ENCODE measurements around the gene SPATA3. TPM values are rescaled to one million over a fixed set of nuclear protein-coding genes. Genes with fewer than 3 reads are reported as not detected.

Gene SPATA3
- total RNA-seq, 4 donors from 2014 or later: not detected

DNA sequence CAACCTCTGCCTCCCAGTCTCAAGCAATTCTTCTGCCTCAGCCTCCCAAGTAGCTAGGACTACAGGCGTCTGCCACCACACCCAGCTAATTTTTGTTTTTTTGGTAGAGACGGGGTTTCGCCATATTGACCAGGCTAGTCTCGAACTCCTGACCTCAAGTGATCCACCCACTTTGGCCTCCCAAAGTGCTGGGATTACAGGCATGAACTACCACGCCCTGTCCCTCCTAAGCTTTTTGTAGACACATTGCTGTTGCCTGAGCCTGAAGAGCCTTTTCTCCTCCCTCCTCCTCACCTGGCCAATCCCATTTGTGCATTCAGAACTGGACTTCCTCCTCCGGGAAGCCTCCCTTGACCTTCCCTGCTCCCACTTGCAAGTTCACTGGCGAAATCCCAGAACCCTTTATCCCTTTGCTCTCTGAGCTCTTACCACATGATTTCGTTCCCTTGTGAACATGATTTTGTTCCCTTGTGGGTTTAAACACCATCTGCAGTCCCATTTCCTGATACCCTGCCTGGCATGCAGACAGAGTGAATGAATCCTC, 44.0 kb downstream of the SPATA3 start:
- H3K4me3 ChIP-seq: no peak overlapping the region
- no peaks in the 10 kb centered on the region for H3K36me3 ChIP-seq
- no peak overlapping the region for H3K27ac ChIP-seq
- DNase-seq: no peak
- H3K9me3 ChIP-seq: no peaks in the 10 kb centered on the region
- intact Hi-C loops (cut with DNase I): no loop called here
- peaks cover 0 to 73% (median 10%) of the 10 kb centered on the region in 4 donors for H3K27me3 ChIP-seq
- no peak for TF ChIP-seq CTCF (IDR thresholded peaks at IDR 0.05)
- no peak for TF ChIP-seq POLR2A (IDR thresholded peaks at IDR 0.05)
- 76 to 80% methylated on average over 8 of the region's 8 CpGs for WGBS, 2 donors
- H3K4me1 ChIP-seq: peaks cover 0 to 15% (median 11%) of the 10 kb centered on the region in 3 donors

GRCh38 chr2:231041061-231041689, 45.3 kb downstream of the SPATA3 start:
- no peak overlapping the region for H3K4me3 ChIP-seq
- intact Hi-C loops (cut with DNase I): no loop called here
- no peaks in the 10 kb centered on the region for H3K36me3 ChIP-seq
- H3K9me3 ChIP-seq: no peaks in the 10 kb centered on the region
- peaks cover 0 to 15% (median 11%) of the 10 kb centered on the region in 3 donors for H3K4me1 ChIP-seq
- TF ChIP-seq CTCF (IDR thresholded peaks at IDR 0.05) (no peak), POLR2A (IDR thresholded peaks at IDR 0.05) (no peak)
- H3K27ac ChIP-seq: no peak overlapping the region
- no peak for DNase-seq
- peaks cover 0 to 60% (median 7%) of the 10 kb centered on the region in 4 donors for H3K27me3 ChIP-seq
- 67 to 76% methylated on average over 4 to 6 of the region's 8 CpGs for WGBS, 2 donors

DNA sequence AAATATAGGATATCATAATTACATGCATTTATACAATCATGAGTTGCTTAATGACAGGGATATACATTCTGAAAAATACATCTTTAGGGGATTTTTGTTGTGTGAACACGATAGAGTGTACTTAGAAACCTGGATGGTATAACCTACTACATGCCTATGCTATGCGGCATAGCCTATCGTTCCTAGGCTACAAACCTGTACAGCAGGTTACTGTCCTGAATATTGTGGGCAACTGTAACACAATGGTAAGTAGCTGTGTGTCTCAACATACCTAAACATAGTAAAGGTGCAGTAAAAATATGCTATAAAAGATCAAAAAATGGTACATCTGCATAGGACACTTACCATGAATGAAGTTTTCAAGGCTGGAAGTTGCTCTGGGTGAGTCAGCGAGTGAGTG, 47.9 kb downstream of the SPATA3 start:
- Histone ChIP-seq H3K27ac (no peak overlapping the region), H3K4me3 (no peak overlapping the region), H3K27me3 (peaks cover 0 to 48% (median 2%) of the 10 kb centered on the region in 4 donors), H3K4me1 (no peaks in the 10 kb centered on the region), H3K36me3 (no peaks in the 10 kb centered on the region), H3K9me3 (no peaks in the 10 kb centered on the region)
- 86 to 90% methylated on average over 4 of the region's 4 CpGs for WGBS, 2 donors
- TF ChIP-seq POLR2A (IDR thresholded peaks at IDR 0.05): no peak
- TF ChIP-seq CTCF (IDR thresholded peaks at IDR 0.05): no peak
- DNase-seq: no peak
- intact Hi-C loops (cut with DNase I): no loop called here

DNA sequence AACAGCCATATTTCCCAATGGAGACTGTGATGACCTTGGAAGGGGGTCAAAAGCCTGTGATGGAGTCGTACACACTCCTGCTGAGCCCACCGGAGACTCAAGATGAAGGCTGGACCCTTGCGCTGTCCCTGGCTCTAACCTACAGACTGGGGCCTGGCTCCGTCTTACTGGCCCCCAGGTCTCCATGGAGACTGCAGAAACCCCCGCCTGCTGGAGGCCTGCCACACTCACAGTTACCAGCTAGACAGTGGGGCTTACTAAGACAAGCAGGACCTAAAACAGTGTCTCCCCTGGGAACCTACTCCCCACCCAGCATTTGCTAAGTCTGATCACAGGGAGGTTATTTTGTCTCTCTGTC, 51.0 kb downstream of the SPATA3 start:
- Histone ChIP-seq H3K27ac (no peak overlapping the region), H3K4me3 (no peak overlapping the region), H3K36me3 (no peaks in the 10 kb centered on the region), H3K4me1 (no peaks in the 10 kb centered on the region), H3K9me3 (no peaks in the 10 kb centered on the region), H3K27me3 (peaks cover 0 to 32% (median 0%) of the 10 kb centered on the region in 4 donors)
- 100% methylated on average over 3 of the region's 5 CpGs; no CpG with 5 or more reads in 1 of the 2 donors for WGBS, 2 donors
- intact Hi-C loops (cut with DNase I): no loop called here
- no peak for DNase-seq
- TF ChIP-seq CTCF (IDR thresholded peaks at IDR 0.05): no peak
- no peak for TF ChIP-seq POLR2A (IDR thresholded peaks at IDR 0.05)

DNA sequence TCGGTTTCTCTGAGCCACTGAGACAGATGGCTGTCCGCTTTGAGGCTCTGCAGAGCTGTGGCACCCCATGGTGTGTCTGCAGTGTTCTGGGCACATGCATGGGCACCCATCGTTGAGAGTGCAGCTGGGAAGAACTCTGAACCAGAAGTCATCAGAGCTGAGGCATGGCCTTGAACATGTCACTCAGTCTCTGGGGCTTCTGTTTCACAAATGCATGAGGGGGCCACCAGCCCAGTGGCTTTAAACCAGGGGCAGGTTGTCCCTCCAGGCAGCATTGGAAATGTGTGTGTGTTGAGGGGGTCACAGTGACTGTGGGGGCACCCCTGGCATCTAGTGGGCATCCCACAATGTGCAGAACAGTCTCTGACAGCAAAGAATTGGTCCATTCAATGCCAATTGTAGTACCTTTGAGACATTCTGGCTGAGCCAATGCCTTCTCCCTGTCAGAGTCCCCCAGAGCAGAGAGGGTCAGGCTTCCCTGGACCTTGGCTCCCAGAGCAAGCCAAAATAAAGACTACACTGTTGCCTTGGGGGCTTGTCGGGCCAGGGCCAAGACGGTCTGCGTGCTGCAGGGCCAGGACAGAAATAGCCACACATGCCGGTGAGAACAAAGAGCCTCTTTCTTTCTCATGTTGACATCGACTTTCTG, 51.5 kb downstream of the SPATA3 start:
- TF ChIP-seq POLR2A (IDR thresholded peaks at IDR 0.05): no peak
- no peak for TF ChIP-seq CTCF (IDR thresholded peaks at IDR 0.05)
- intact Hi-C loops (cut with DNase I): no loop called here
- Histone ChIP-seq H3K4me1 (peaks cover 2 to 4% (median 3%) of the 10 kb centered on the region in 3 donors), H3K27ac (no peak overlapping the region), H3K4me3 (no peak overlapping the region), H3K9me3 (no peaks in the 10 kb centered on the region), H3K36me3 (no peaks in the 10 kb centered on the region), H3K27me3 (peaks cover 0 to 29% (median 0%) of the 10 kb centered on the region in 4 donors)
- no peak for DNase-seq
- WGBS, 2 donors: 68 to 73% methylated on average over 4 to 7 of the region's 8 CpGs
